Measurements from ENCODE around the gene FNDC1.

FNDC1 gene

GRCh38 chr6:159176913-159177312, 7.7 kb downstream of the FNDC1 start:
- H2BK12ac ChIP-seq (ENCODE audit: low read length in 2 of 2) = no peak overlapping the region
- WGBS = 73% methylated on average over 4 of the region's 4 CpGs
- no peak overlapping the region for H3K4me2 ChIP-seq (ENCODE audit: low read length, poor library complexity, severe bottlenecking)
- H3K79me1 ChIP-seq (replicated peaks; ENCODE audit: low read length, poor library complexity, severe bottlenecking) = no peaks in the 10 kb centered on the region
- no peak overlapping the region for H3K4me3 ChIP-seq (ENCODE audit: insufficient read depth in 1 of 2, low read depth in 1 of 2, low read length in 2 of 2)
- no peaks in the 10 kb centered on the region for H3K9me3 ChIP-seq (ENCODE audit: control insufficient read depth, low read length)
- H2AK5ac ChIP-seq (ENCODE audit: low read length, severe bottlenecking) = no peak overlapping the region
- peaks cover 0 to 31% of the 10 kb centered on the region in 2 experiments for H3K27me3 ChIP-seq (ENCODE audit: control insufficient read depth in 1 of 2, insufficient read depth in 1 of 2, low read length in 2 of 2)
- H2BK120ac ChIP-seq (ENCODE audit: low read depth, low read length) = no peak overlapping the region
- H4K8ac ChIP-seq (ENCODE audit: low read length) = no peak overlapping the region
- H3K14ac ChIP-seq (ENCODE audit: low read length in 2 of 2) = no peak overlapping the region
- no peak overlapping the region for H2AFZ ChIP-seq (ENCODE audit: low read depth, low read length)
- H3K23ac ChIP-seq (ENCODE audit: low read length in 2 of 2) = no peak overlapping the region
- no peak overlapping the region for H4K91ac ChIP-seq (ENCODE audit: low read length)
- no peak overlapping the region for H2BK5ac ChIP-seq (ENCODE audit: low read depth, low read length, poor library complexity, severe bottlenecking)
- H3K4ac ChIP-seq (ENCODE audit: low read depth in 1 of 2, low read length in 2 of 2) = no peak overlapping the region
- no peaks in the 10 kb centered on the region for H3K36me3 ChIP-seq (ENCODE audit: control insufficient read depth in 1 of 2, insufficient read depth in 2 of 2, low read depth in 1 of 2, low read length in 2 of 2)
- no peaks in the 10 kb centered on the region for H3K4me1 ChIP-seq (ENCODE audit: control insufficient read depth, insufficient read depth, low read depth, low read length)
- H3K27ac ChIP-seq (ENCODE audit: low read length, poor library complexity, severe bottlenecking) = no peak overlapping the region
- no peak overlapping the region for H3K9ac ChIP-seq (ENCODE audit: low read length)
- no peak overlapping the region for H2BK15ac ChIP-seq (ENCODE audit: low read depth, poor library complexity, severe bottlenecking)
- DNase-seq = no peak
- H3K18ac ChIP-seq (ENCODE audit: low read depth in 1 of 2, low read length in 2 of 2) = no peak overlapping the region

- Histone ChIP-seq H3K18ac (ENCODE audit: low read depth in 1 of 2, low read length in 2 of 2) (no peak overlapping the region), H3K27me3 (ENCODE audit: control insufficient read depth in 1 of 2, insufficient read depth in 1 of 2, low read length in 2 of 2) (peaks cover 0 to 27% of the 10 kb centered on the region in 2 experiments), H3K4me3 (ENCODE audit: insufficient read depth in 1 of 2, low read depth in 1 of 2, low read length in 2 of 2) (no peak overlapping the region), H3K23ac (ENCODE audit: low read length in 2 of 2) (no peak overlapping the region), H2AFZ (ENCODE audit: low read depth, low read length) (no peak overlapping the region), H3K27ac (ENCODE audit: low read length, poor library complexity, severe bottlenecking) (no peak overlapping the region), H3K36me3 (ENCODE audit: control insufficient read depth in 1 of 2, insufficient read depth in 2 of 2, low read depth in 1 of 2, low read length in 2 of 2) (no peaks in the 10 kb centered on the region), H2BK15ac (ENCODE audit: low read depth, poor library complexity, severe bottlenecking) (no peak overlapping the region), H2AK5ac (ENCODE audit: low read length, severe bottlenecking) (no peak overlapping the region), H4K8ac (ENCODE audit: low read length) (no peak overlapping the region), H3K14ac (ENCODE audit: low read length in 2 of 2) (no peak overlapping the region), H2BK5ac (ENCODE audit: low read depth, low read length, poor library complexity, severe bottlenecking) (no peak overlapping the region), H3K4ac (ENCODE audit: low read depth in 1 of 2, low read length in 2 of 2) (no peak overlapping the region), H3K79me1 (replicated peaks; ENCODE audit: low read length, poor library complexity, severe bottlenecking) (no peaks in the 10 kb centered on the region), H3K9ac (ENCODE audit: low read length) (no peak overlapping the region), H2BK12ac (ENCODE audit: low read length in 2 of 2) (no peak overlapping the region), H3K4me1 (ENCODE audit: control insufficient read depth, insufficient read depth, low read depth, low read length) (no peaks in the 10 kb centered on the region), H2BK120ac (ENCODE audit: low read depth, low read length) (no peak overlapping the region), H3K9me3 (ENCODE audit: control insufficient read depth, low read length) (no peaks in the 10 kb centered on the region), H3K4me2 (ENCODE audit: low read length, poor library complexity, severe bottlenecking) (no peak overlapping the region), H4K91ac (ENCODE audit: low read length) (no peak overlapping the region)
- no peak for DNase-seq
- 73% methylated on average over 9 of the region's 9 CpGs for WGBS
Measured at GRCh38 chr6:159178847-159179246, 9.6 kb downstream of the FNDC1 start.

- H3K36me3 ChIP-seq (ENCODE audit: control insufficient read depth in 1 of 2, insufficient read depth in 2 of 2, low read depth in 1 of 2, low read length in 2 of 2) = no peaks in the 10 kb centered on the region
- H3K23ac ChIP-seq (ENCODE audit: low read length in 2 of 2) = no peak overlapping the region
- no peak overlapping the region for H4K91ac ChIP-seq (ENCODE audit: low read length)
- no peak overlapping the region for H2BK15ac ChIP-seq (ENCODE audit: low read depth, poor library complexity, severe bottlenecking)
- no peak overlapping the region for H3K4me3 ChIP-seq (ENCODE audit: insufficient read depth in 1 of 2, low read depth in 1 of 2, low read length in 2 of 2)
- no peak overlapping the region for H3K14ac ChIP-seq (ENCODE audit: low read length in 2 of 2)
- no peaks in the 10 kb centered on the region for H3K79me1 ChIP-seq (replicated peaks; ENCODE audit: low read length, poor library complexity, severe bottlenecking)
- no peak overlapping the region for H3K9ac ChIP-seq (ENCODE audit: low read length)
- no peak overlapping the region for H3K4ac ChIP-seq (ENCODE audit: low read depth in 1 of 2, low read length in 2 of 2)
- H2BK120ac ChIP-seq (ENCODE audit: low read depth, low read length) = no peak overlapping the region
- H3K4me1 ChIP-seq (ENCODE audit: control insufficient read depth, insufficient read depth, low read depth, low read length) = no peaks in the 10 kb centered on the region
- no peak for DNase-seq
- H2AFZ ChIP-seq (ENCODE audit: low read depth, low read length) = no peak overlapping the region
- H3K4me2 ChIP-seq (ENCODE audit: low read length, poor library complexity, severe bottlenecking) = no peak overlapping the region
- no peak overlapping the region for H2AK5ac ChIP-seq (ENCODE audit: low read length, severe bottlenecking)
- H4K8ac ChIP-seq (ENCODE audit: low read length) = no peak overlapping the region
- no peak overlapping the region for H3K27ac ChIP-seq (ENCODE audit: low read length, poor library complexity, severe bottlenecking)
- peaks cover 0 to 26% of the 10 kb centered on the region in 2 experiments for H3K27me3 ChIP-seq (ENCODE audit: control insufficient read depth in 1 of 2, insufficient read depth in 1 of 2, low read length in 2 of 2)
- no peak overlapping the region for H2BK12ac ChIP-seq (ENCODE audit: low read length in 2 of 2)
- no peak overlapping the region for H2BK5ac ChIP-seq (ENCODE audit: low read depth, low read length, poor library complexity, severe bottlenecking)
- no peak overlapping the region for H3K18ac ChIP-seq (ENCODE audit: low read depth in 1 of 2, low read length in 2 of 2)
- WGBS = 85% methylated on average over 4 of the region's 4 CpGs
- no peaks in the 10 kb centered on the region for H3K9me3 ChIP-seq (ENCODE audit: control insufficient read depth, low read length)
Measured at GRCh38 chr6:159180001-159180400, 10.8 kb downstream of the FNDC1 start.

- H3K4me2 ChIP-seq (ENCODE audit: low read length, poor library complexity, severe bottlenecking) = no peak overlapping the region
- H3K23ac ChIP-seq (ENCODE audit: low read length in 2 of 2) = no peak overlapping the region
- no peak overlapping the region for H3K27ac ChIP-seq (ENCODE audit: low read length, poor library complexity, severe bottlenecking)
- no peak overlapping the region for H2BK15ac ChIP-seq (ENCODE audit: low read depth, poor library complexity, severe bottlenecking)
- H3K4me3 ChIP-seq (ENCODE audit: insufficient read depth in 1 of 2, low read depth in 1 of 2, low read length in 2 of 2) = no peak overlapping the region
- H2AK5ac ChIP-seq (ENCODE audit: low read length, severe bottlenecking) = no peak overlapping the region
- H3K9ac ChIP-seq (ENCODE audit: low read length) = no peak overlapping the region
- H3K36me3 ChIP-seq (ENCODE audit: control insufficient read depth in 1 of 2, insufficient read depth in 2 of 2, low read depth in 1 of 2, low read length in 2 of 2) = no peaks in the 10 kb centered on the region
- no peaks in the 10 kb centered on the region for H3K4me1 ChIP-seq (ENCODE audit: control insufficient read depth, insufficient read depth, low read depth, low read length)
- H3K27me3 ChIP-seq (ENCODE audit: control insufficient read depth in 1 of 2, insufficient read depth in 1 of 2, low read length in 2 of 2) = peaks cover 0 to 17% of the 10 kb centered on the region in 2 experiments
- 87% methylated on average over 2 of the region's 2 CpGs for WGBS
- DNase-seq = no peak
- peaks cover 12% of the 10 kb centered on the region for H3K9me3 ChIP-seq (ENCODE audit: control insufficient read depth, low read length)
- no peaks in the 10 kb centered on the region for H3K79me1 ChIP-seq (replicated peaks; ENCODE audit: low read length, poor library complexity, severe bottlenecking)
- no peak overlapping the region for H2BK5ac ChIP-seq (ENCODE audit: low read depth, low read length, poor library complexity, severe bottlenecking)
- H2BK120ac ChIP-seq (ENCODE audit: low read depth, low read length) = no peak overlapping the region
- no peak overlapping the region for H4K91ac ChIP-seq (ENCODE audit: low read length)
- H3K4ac ChIP-seq (ENCODE audit: low read depth in 1 of 2, low read length in 2 of 2) = no peak overlapping the region
- no peak overlapping the region for H2BK12ac ChIP-seq (ENCODE audit: low read length in 2 of 2)
- no peak overlapping the region for H4K8ac ChIP-seq (ENCODE audit: low read length)
- H3K14ac ChIP-seq (ENCODE audit: low read length in 2 of 2) = no peak overlapping the region
- no peak overlapping the region for H2AFZ ChIP-seq (ENCODE audit: low read depth, low read length)
- no peak overlapping the region for H3K18ac ChIP-seq (ENCODE audit: low read depth in 1 of 2, low read length in 2 of 2)
Measured at GRCh38 chr6:159181914-159182313, 12.7 kb downstream of the FNDC1 start.

Measured in mesenchymal stem cell (in vitro differentiated cells and primary cell).